SK-N-MC (cell line): ENCODE data around the gene ACSL3.

ENCODE experiments used
- EZH2 ChIP-seq: fragments of 200-600 bp; sonication (generic); IDR thresholded peaks from one replicate; pipeline ENCODE4 v1.6.1; 2017; ENCODE audit warnings: antibody characterized with exemption
- FOXP2 ChIP-seq: optimal IDR thresholded peaks from 2 replicates; pipeline ENCODE3; 2011; ENCODE audit warnings: mild to moderate bottlenecking, moderate library complexity; ENCODE audit not compliant: insufficient read depth; ENCODE audit errors: extremely low read length, control extremely low read depth
- POLR2AphosphoS5 ChIP-seq: IDR thresholded peaks from 2 replicates; pipeline ENCODE4 v1.6.1; 2012; ENCODE audit warnings: mild to moderate bottlenecking, low read depth, low read length, borderline replicate concordance

DNA sequence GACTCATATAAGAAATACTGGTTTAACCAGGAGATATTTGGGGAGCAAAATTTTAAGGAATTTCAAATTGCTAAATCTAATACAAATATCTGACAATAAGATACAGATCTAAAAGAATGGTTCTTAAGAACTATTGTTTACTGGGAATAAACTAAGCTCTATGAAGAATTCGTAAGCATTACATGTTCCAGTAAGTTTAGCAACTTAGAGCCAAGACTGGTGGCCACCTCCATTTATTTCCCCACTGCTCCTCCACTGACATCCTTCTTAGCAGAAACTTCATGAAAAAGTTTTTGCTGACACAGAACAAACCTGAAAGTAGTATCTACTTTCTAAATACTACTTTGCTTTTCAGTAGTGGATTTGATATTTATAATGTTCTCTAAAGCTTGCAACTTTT, 83.0 kb downstream of the ACSL3 start:
- TF ChIP-seq POLR2AphosphoS5: no peak
- TF ChIP-seq EZH2: no peak
- TF ChIP-seq FOXP2: no peak
